Adrenal gland (tissue), 12 donors: ENCODE results near the gene TRDN. TPM values are rescaled to one million over a fixed set of nuclear protein-coding genes. Genes with fewer than 3 reads are reported as not detected.

Experiments used
- DNase-seq, 7 donors: peaks; one replicate each; pipeline ENCODE4 v3.0.0-alpha.2; 2019 to 2020
- H3K27ac ChIP-seq, 5 donors: fragments of 200-600 bp; sonication (generic) in 4 of 5; 1 replicate in 3 of 5; 2 replicates in 2 of 5; pipeline versions ENCODE4 v1.5.1 to v1.8.0; 2016 to 2020; ENCODE audit warnings: mild to moderate bottlenecking in 1 of 5
- H3K27me3 ChIP-seq: fragments of 200-600 bp; 2 replicates; pipeline ENCODE4 v1.8.0; 2021
- H3K36me3 ChIP-seq, 2 donors: fragments of 200-600 bp; replicated peaks in 1 of 2; 1 replicate in 1 of 2; 2 replicates in 1 of 2; pipeline versions ENCODE4 v1.5.1 to v1.8.0; 2018 to 2022
- H3K4me1 ChIP-seq, 2 donors: fragments of 200-600 bp; replicated peaks in 1 of 2; 1 replicate in 1 of 2; 2 replicates in 1 of 2; pipeline versions ENCODE4 v1.5.1 to v1.8.0; 2018 to 2021
- H3K4me3 ChIP-seq, 4 donors: fragments of 200-600 bp; sonication (generic) in 3 of 4; one replicate each; pipeline ENCODE4 v1.5.1; 2016 to 2018
- H3K9me3 ChIP-seq, 3 donors: fragments of 200-600 bp; sonication (generic) in 1 of 3; replicated peaks in 1 of 3; 1 replicate in 2 of 3; 2 replicates in 1 of 3; pipeline versions ENCODE4 v1.5.1 to v1.8.0; 2016 to 2021
- POLR2A ChIP-seq, 2 donors: fragments of 450-650 bp; IDR thresholded peaks; one replicate each; pipeline ENCODE4 v1.6.1; 2017; ENCODE audit warnings: antibody characterized with exemption in 2 of 2, mild to moderate bottlenecking in 2 of 2, moderate library complexity in 1 of 2
- WGBS, 4 donors: extraction: QIAGEN DNeasy Blood & Tissue Kit in 2 of 4; methylation state at CpG; one replicate each; pipeline versions ENCODE4 v1.1.5 to v1.1.7; 2013 to 2017; 5-methylcytosine and 5-hydroxymethylcytosine counted together
- intact Hi-C, 2 donors: fragments of 100-400 bp; cut with DNase I; formaldehyde crosslinking; loops; one replicate each; pipeline versions ENCODE4 v1.14.1 to v1.15.0; 2022 to 2023
- polyA plus RNA-seq, 3 donors: library from polyadenylated mRNA; stranded (reverse); fragments of 200-250 nt in 2 of 3; fragments of 350-450 nt in 1 of 3; fragmentation: Illumina TruSeq in 1 of 3; extraction: RNeasy Lipid Tissue Mini Kit (QIAGEN cat#74804) in 1 of 3; gene quantifications; one replicate each; pipeline ENCODE4 v1.2.3, GENCODE V29; 2013 to 2014
- total RNA-seq, 9 donors: library from RNA; depleted of rRNA in 4 of 9; stranded (reverse); fragments of >200 nt in 4 of 9; fragments of 120-200 nt in 1 of 9; fragmentation: NEBNext Ultra II Directional in 1 of 9; extraction: Animal tissue kit (Norgen Biotek cat#: 25700) in 1 of 9; gene quantifications; one replicate each; pipeline versions ENCODE4 v1.1.0 to v1.2.4, GENCODE V29; 2013 to 2023
- TF ChIP-seq, protein P1 (sequence below), 6 experiments: fragments of 450-650 bp in 4 of 6; fragments of 200-600 bp in 2 of 6; sonication (generic) in 1 of 6; IDR thresholded peaks; 1 replicate in 5 of 6; 2 replicates in 1 of 6; pipeline versions ENCODE4 v1.5.1 to v1.8.0; 2016 to 2021; ENCODE audit warnings: antibody characterized with exemption in 6 of 6, mild to moderate bottlenecking in 2 of 6, moderate library complexity in 1 of 6
- donor health status: healthy with polysubstance abuse.
- donor health status: Bipolar disorder and iron deficiency.
- donor health status: DM: yes; HTN: yes; CAD: no.
- donor health status: DM: no; HTN: no; CAD: no.
- donor health status: DM: no; HTN: no; CAD: no.
- donor health status: DM: yes; HTN: yes; CAD: no.

TRDN gene
- total and polyA plus RNA-seq, 12 donors, result 0.06 to 3.5 (median 0.54) TPM; not detected in 2

DNA sequence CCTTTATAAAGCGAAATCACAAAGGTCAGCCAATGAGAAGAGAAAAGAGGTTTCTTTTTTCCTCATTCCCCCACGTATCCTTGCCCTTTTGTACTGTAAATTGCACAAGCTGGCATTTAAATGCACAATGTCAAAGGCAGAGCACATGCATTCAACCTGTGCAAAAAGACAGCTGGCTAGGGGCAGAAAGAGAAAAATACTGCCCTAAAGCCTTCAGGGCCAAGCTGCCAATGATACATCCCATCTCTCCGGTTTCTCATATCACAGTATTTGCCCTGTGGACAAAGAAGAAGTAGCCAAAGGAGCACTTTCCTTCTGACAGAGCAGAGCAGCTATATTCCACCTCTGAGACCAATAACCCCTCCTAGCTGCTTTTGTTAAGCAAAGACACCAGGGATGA, 219.2 kb downstream of the TRDN start:
- intact Hi-C loops, result loop anchor here (2.0 to 5.0 kb wide), 2 partner anchors 297 to 300 kb away; no protein-coding TSS in a partner anchor
- 35 to 44% (median 39%) methylated on average over 3 of the region's 3 CpGs for WGBS, 4 donors

DNA sequence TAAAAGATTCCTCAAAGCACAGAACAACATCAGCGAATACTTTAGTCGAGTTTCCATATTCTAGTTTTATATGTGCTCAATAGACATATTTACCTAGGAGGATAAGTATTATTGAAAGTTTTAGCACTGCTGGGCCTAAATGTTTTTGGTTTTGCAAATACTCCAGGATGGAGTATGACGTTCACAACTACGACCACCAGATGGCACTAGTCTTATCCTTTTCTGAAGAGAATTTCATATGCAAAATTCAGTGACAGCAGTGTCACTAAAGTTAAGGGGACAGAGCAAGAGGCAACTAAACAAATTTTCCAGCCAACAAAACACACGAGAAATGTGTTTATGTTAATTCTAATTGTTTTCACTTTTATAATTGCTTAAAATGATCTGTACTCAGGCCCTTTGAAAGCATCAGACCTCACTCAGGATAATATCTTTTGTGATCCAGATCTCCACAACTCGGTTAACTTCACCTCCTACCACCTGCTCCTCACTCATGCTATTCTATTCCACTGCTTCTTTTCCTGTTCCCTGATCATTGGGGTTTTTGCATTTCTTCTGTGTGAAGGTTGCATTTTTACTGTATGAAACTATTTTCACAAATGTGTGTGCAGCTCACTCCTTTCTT, 220.8 kb downstream of the TRDN start:
- Histone ChIP-seq H3K36me3 (no peaks in the 10 kb centered on the region), H3K27ac (no peak overlapping the region), H3K9me3 (no peaks in the 10 kb centered on the region), H3K4me3 (no peak overlapping the region), H3K27me3 (no peaks in the 10 kb centered on the region), H3K4me1 (peaks cover 3 to 13% of the 10 kb centered on the region in 2 donors)
- DNase-seq, result peak; percentile 60 to 91 (median 82)
- intact Hi-C loops, result loop anchor here (2.0 to 5.0 kb wide), 2 partner anchors 299 to 301 kb away; no protein-coding TSS in a partner anchor
- WGBS, 4 donors, result 13 to 14% (median 14%) methylated on average over 6 of the region's 6 CpGs
- TF ChIP-seq POLR2A (IDR thresholded peaks at IDR 0.05), result no peak
- TF ChIP-seq, protein P1, sequence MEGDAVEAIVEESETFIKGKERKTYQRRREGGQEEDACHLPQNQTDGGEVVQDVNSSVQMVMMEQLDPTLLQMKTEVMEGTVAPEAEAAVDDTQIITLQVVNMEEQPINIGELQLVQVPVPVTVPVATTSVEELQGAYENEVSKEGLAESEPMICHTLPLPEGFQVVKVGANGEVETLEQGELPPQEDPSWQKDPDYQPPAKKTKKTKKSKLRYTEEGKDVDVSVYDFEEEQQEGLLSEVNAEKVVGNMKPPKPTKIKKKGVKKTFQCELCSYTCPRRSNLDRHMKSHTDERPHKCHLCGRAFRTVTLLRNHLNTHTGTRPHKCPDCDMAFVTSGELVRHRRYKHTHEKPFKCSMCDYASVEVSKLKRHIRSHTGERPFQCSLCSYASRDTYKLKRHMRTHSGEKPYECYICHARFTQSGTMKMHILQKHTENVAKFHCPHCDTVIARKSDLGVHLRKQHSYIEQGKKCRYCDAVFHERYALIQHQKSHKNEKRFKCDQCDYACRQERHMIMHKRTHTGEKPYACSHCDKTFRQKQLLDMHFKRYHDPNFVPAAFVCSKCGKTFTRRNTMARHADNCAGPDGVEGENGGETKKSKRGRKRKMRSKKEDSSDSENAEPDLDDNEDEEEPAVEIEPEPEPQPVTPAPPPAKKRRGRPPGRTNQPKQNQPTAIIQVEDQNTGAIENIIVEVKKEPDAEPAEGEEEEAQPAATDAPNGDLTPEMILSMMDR (IDR thresholded peaks at IDR 0.05), result peak; percentile 76 to 85 (median 80)

More for the DNA sequence above, 219.2 kb downstream of the TRDN start:
- no peaks in the 10 kb centered on the region for H3K36me3 ChIP-seq
- H3K9me3 ChIP-seq, result no peaks in the 10 kb centered on the region
- peaks cover 3 to 13% of the 10 kb centered on the region in 2 donors for H3K4me1 ChIP-seq
- H3K4me3 ChIP-seq, result peak overlapping the region in 1 of 4 donors; percentile 28
- H3K27me3 ChIP-seq, result no peaks in the 10 kb centered on the region
- DNase-seq, result peak in 1 of 7 donors; percentile 23
- H3K27ac ChIP-seq, result peak overlapping the region in 2 of 5 donors; percentile 40 to 54
- TF ChIP-seq, protein P1 (IDR thresholded peaks at IDR 0.05), result no peak
- no peak for TF ChIP-seq POLR2A (IDR thresholded peaks at IDR 0.05)

DNA sequence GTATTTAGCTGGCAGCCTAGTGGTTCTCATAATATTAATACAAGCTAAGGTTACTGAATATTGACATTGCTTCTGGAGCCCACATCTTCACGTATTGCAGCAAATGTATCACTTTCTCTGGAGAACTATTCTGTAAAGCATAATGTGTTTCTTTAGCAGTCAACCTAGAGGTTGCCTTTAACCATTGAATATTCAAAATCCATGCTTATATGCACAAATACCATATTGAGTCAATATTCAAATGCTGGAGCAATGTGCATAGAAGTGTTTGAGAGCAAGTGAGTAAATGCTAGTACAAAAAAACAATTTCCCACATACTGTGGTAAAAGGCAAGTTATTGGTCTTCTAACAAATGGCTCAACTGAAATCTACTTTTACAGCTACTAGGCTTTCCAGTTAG, 231.8 kb downstream of the TRDN start:
- H3K36me3 ChIP-seq, result no peaks in the 10 kb centered on the region

GRCh38 chr6:123402052-123402451, 234.7 kb downstream of the TRDN start:
- Histone ChIP-seq H3K27ac (no peak overlapping the region), H3K9me3 (no peaks in the 10 kb centered on the region), H3K36me3 (no peaks in the 10 kb centered on the region), H3K4me3 (no peak overlapping the region), H3K27me3 (no peaks in the 10 kb centered on the region), H3K4me1 (no peaks in the 10 kb centered on the region)
- TF ChIP-seq, protein P1 (IDR thresholded peaks at IDR 0.05), result no peak
- no peak for TF ChIP-seq POLR2A (IDR thresholded peaks at IDR 0.05)
- 61 to 83% (median 70%) methylated on average over 2 of the region's 2 CpGs for WGBS, 4 donors
- no peak for DNase-seq
- intact Hi-C loops, result no loop called here

More for the DNA sequence above, 231.8 kb downstream of the TRDN start:
- no peaks in the 10 kb centered on the region for H3K9me3 ChIP-seq
- no peak overlapping the region for H3K4me3 ChIP-seq
- WGBS, 4 donors, result 68 to 85% (median 83%) methylated on average over 1 of the region's 1 CpG
- intact Hi-C loops, result no loop called here
- no peak for TF ChIP-seq POLR2A (IDR thresholded peaks at IDR 0.05)
- TF ChIP-seq, protein P1 (IDR thresholded peaks at IDR 0.05), result no peak
- no peaks in the 10 kb centered on the region for H3K27me3 ChIP-seq
- H3K27ac ChIP-seq, result no peak overlapping the region
- H3K4me1 ChIP-seq, result no peaks in the 10 kb centered on the region
- no peak for DNase-seq
